Midbrain (tissue), 1 donor: Measurements from ENCODE around the gene HOXA9.

ENCODE experiments used
- DNase-seq: peaks from one replicate; lab custom pipeline; 2025; lab: John Stamatoyannopoulos, UW

The HOXA9 gene

GRCh38 chr7:27142580-27143022 is 22.7 kb downstream of the HOXA9 start:
- no peak for DNase-seq

GRCh38 chr7:27141923-27142579 is 23.3 kb downstream of the HOXA9 start:
- DNase-seq: no peak

GRCh38 chr7:27141137-27141922 is 24.0 kb downstream of the HOXA9 start:
- DNase-seq: no peak

GRCh38 chr7:27140126-27140857 is 25.0 kb downstream of the HOXA9 start:
- DNase-seq: no peak

GRCh38 chr7:27139334-27140125 is 25.8 kb downstream of the HOXA9 start:
- no peak for DNase-seq

GRCh38 chr7:27138985-27139333 is 26.4 kb downstream of the HOXA9 start:
- no peak for DNase-seq

- no peak for DNase-seq
These were observed 26.9 kb downstream of the HOXA9 start for GRCh38 chr7:27138472-27138871.

GRCh38 chr7:27137640-27138315 is 27.6 kb downstream of the HOXA9 start:
- DNase-seq: no peak

GRCh38 chr7:27134392-27134791 is 30.9 kb downstream of the HOXA9 start:
- DNase-seq: no peak

GRCh38 chr7:27133409-27134231 is 31.7 kb downstream of the HOXA9 start:
- no peak for DNase-seq

GRCh38 chr7:27132978-27133377 is 32.4 kb downstream of the HOXA9 start:
- no peak for DNase-seq

- no peak for DNase-seq
These were observed 33.1 kb downstream of the HOXA9 start for GRCh38 chr7:27132214-27132613.

- no peak for DNase-seq
These were observed 33.9 kb downstream of the HOXA9 start for GRCh38 chr7:27131390-27131819.

- no peak for DNase-seq
These were observed 34.6 kb downstream of the HOXA9 start, which contains the start of gene HOXA4 for GRCh38 chr7:27130540-27131389. Gene HOXA4, minus strand, starts transcription at chr7:27130757. Its CDS starts 24 bp downstream, at chr7:27130733.

- DNase-seq: no peak
These were observed 35.4 kb downstream of the HOXA9 start for GRCh38 chr7:27129729-27130539.

- no peak for DNase-seq
These were observed 36.3 kb downstream of the HOXA9 start for GRCh38 chr7:27128776-27129728.

GRCh38 chr7:27128034-27128433 is 37.3 kb downstream of the HOXA9 start:
- no peak for DNase-seq
